GM18505 (cell line): Measurements from ENCODE around the gene BRD3.

Source experiments
- ATAC-seq: cut with Tn5 transposase; IDR thresholded peaks from one replicate; pipeline ENCODE4 v1.9.1; 2021; ENCODE audit not compliant: unreplicated experiment
- POLR2A ChIP-seq: IDR thresholded peaks from 4 replicates; pipeline ENCODE4 v1.6.1; 2011; ENCODE audit warnings: borderline replicate concordance; ENCODE audit not compliant: insufficient read depth, insufficient read length; ENCODE audit errors: extremely low read depth

BRD3 gene

GRCh38 chr9:134044944-134045343, 22.9 kb downstream of the BRD3 start:
- no peak for ATAC-seq
- TF ChIP-seq POLR2A, result no peak

GRCh38 chr9:134043531-134043988, 24.3 kb downstream of the BRD3 start:
- no peak for TF ChIP-seq POLR2A
- no peak for ATAC-seq

GRCh38 chr9:134041649-134041962, 26.2 kb downstream of the BRD3 start:
- TF ChIP-seq POLR2A, result no peak
- no peak for ATAC-seq

GRCh38 chr9:134040781-134041648, 26.8 kb downstream of the BRD3 start:
- no peak for TF ChIP-seq POLR2A
- no peak for ATAC-seq

GRCh38 chr9:134040176-134040565, 27.7 kb downstream of the BRD3 start:
- ATAC-seq, result no peak
- TF ChIP-seq POLR2A, result no peak

- no peak for ATAC-seq
- TF ChIP-seq POLR2A, result no peak
These were observed 28.2 kb downstream of the BRD3 start for GRCh38 chr9:134039386-134040175.

- no peak for TF ChIP-seq POLR2A
- ATAC-seq, result no peak
These were observed 30.2 kb downstream of the BRD3 start for GRCh38 chr9:134037641-134038040.

- ATAC-seq, result no peak
- no peak for TF ChIP-seq POLR2A
These were observed 31.7 kb downstream of the BRD3 start for GRCh38 chr9:134036130-134036529.

- no peak for ATAC-seq
- TF ChIP-seq POLR2A, result no peak
These were observed 32.5 kb downstream of the BRD3 start for GRCh38 chr9:134035041-134036039.

- no peak for ATAC-seq
- TF ChIP-seq POLR2A, result no peak
These were observed 33.4 kb downstream of the BRD3 start for GRCh38 chr9:134034215-134035040.

GRCh38 chr9:134033516-134034214, 34.2 kb downstream of the BRD3 start:
- no peak for ATAC-seq
- TF ChIP-seq POLR2A, result no peak

GRCh38 chr9:134032456-134033222, 35.2 kb downstream of the BRD3 start:
- no peak for TF ChIP-seq POLR2A
- no peak for ATAC-seq

- no peak for TF ChIP-seq POLR2A
- no peak for ATAC-seq
These were observed 36.0 kb downstream of the BRD3 start for GRCh38 chr9:134031783-134032182.
